Muscle layer of duodenum (tissue), 2 donors: Measurements from ENCODE around the gene ZNF273.
A peak's percentile ranks its signal among the peaks of the same experiment; 100 is the strongest.
"Not testable (repeated sequence)": the region's sequence is repeated elsewhere in the genome, so short reads cannot be mapped to it uniquely, and the experiment has no call there.

Experiments used
- H3K27ac ChIP-seq: one replicate; pipeline ENCODE4 v1.7.0; 2013; ENCODE audit warnings: mild to moderate bottlenecking, low read length
- H3K27me3 ChIP-seq: one replicate; pipeline ENCODE4 v1.7.0; 2013; ENCODE audit warnings: low read depth, mild to moderate bottlenecking, control low read depth, low read length
- H3K36me3 ChIP-seq, 2 donors: one replicate each; pipeline ENCODE4 v1.7.0; 2013; ENCODE audit warnings: low read length in 2 of 2, control low read depth in 1 of 2, mild to moderate bottlenecking in 1 of 2; ENCODE audit not compliant: insufficient read depth in 2 of 2, control insufficient read depth in 1 of 2
- H3K4me1 ChIP-seq, 2 donors: one replicate each; pipeline ENCODE4 v1.7.0; 2013; ENCODE audit warnings: low read length in 2 of 2, mild to moderate bottlenecking in 2 of 2, control low read depth in 1 of 2, moderate library complexity in 1 of 2; ENCODE audit not compliant: insufficient read depth in 2 of 2, control insufficient read depth in 1 of 2
- H3K4me3 ChIP-seq, 2 donors: one replicate each; pipeline ENCODE4 v1.7.0; 2013; ENCODE audit warnings: low read length in 2 of 2, low read depth in 1 of 2, mild to moderate bottlenecking in 1 of 2
- H3K9me3 ChIP-seq, 2 donors: one replicate each; pipeline ENCODE4 v1.7.0; 2013; ENCODE audit warnings: low read length in 2 of 2, control low read depth in 1 of 2, mild to moderate bottlenecking in 1 of 2; ENCODE audit not compliant: control insufficient read depth in 1 of 2
- donor health status: healthy.

The ZNF273 gene

GRCh38 chr7:64892666-64893309 lies 10.3 kb upstream of the ZNF273 start:
- no peaks in the 10 kb centered on the region for H3K27me3 ChIP-seq
- H3K27ac ChIP-seq: no peak overlapping the region
- no peak overlapping the region for H3K4me3 ChIP-seq
- H3K36me3 ChIP-seq: no peaks in the 10 kb centered on the region
- no peaks in the 10 kb centered on the region for H3K9me3 ChIP-seq
- H3K4me1 ChIP-seq: peaks cover 0 to 29% of the 10 kb centered on the region in 2 donors

- H3K9me3 ChIP-seq: no peaks in the 10 kb centered on the region
- no peaks in the 10 kb centered on the region for H3K27me3 ChIP-seq
- no peak overlapping the region for H3K4me3 ChIP-seq
- no peaks in the 10 kb centered on the region for H3K36me3 ChIP-seq
- H3K27ac ChIP-seq: no peak overlapping the region
- H3K4me1 ChIP-seq: peaks cover 0 to 29% of the 10 kb centered on the region in 2 donors
Observed at GRCh38 chr7:64893401-64893800, 9.7 kb upstream of the ZNF273 start.

GRCh38 chr7:64902461-64902805 lies 640 bp upstream of the ZNF273 start:
- not testable (repeated sequence) for H3K9me3 ChIP-seq, H3K36me3 ChIP-seq, H3K27ac ChIP-seq, H3K27me3 ChIP-seq
- peaks cover 0 to 17% of the 10 kb centered on the region in 2 donors for H3K4me1 ChIP-seq
- peak overlapping the region; percentile 81 to 93 for H3K4me3 ChIP-seq

- H3K9me3 ChIP-seq: no peaks in the 10 kb centered on the region
- no peaks in the 10 kb centered on the region for H3K36me3 ChIP-seq
- H3K4me1 ChIP-seq: peaks cover 0 to 17% of the 10 kb centered on the region in 2 donors
- no peaks in the 10 kb centered on the region for H3K27me3 ChIP-seq
- peak overlapping the region; percentile 81 to 93 for H3K4me3 ChIP-seq
- no peak overlapping the region for H3K27ac ChIP-seq
Observed at GRCh38 chr7:64904008-64904407, 935 bp downstream of the ZNF273 start.

- H3K27me3 ChIP-seq: no peaks in the 10 kb centered on the region
- H3K27ac ChIP-seq: no peak overlapping the region
- H3K4me1 ChIP-seq: peaks cover 0 to 17% of the 10 kb centered on the region in 2 donors
- H3K9me3 ChIP-seq: no peaks in the 10 kb centered on the region
- no peaks in the 10 kb centered on the region for H3K36me3 ChIP-seq
- H3K4me3 ChIP-seq: no peak overlapping the region
Observed at GRCh38 chr7:64905133-64905532, 2.1 kb downstream of the ZNF273 start.

GRCh38 chr7:64905547-64905946 lies 2.5 kb downstream of the ZNF273 start:
- no peaks in the 10 kb centered on the region for H3K36me3 ChIP-seq
- no peak overlapping the region for H3K27ac ChIP-seq
- H3K4me3 ChIP-seq: no peak overlapping the region
- H3K4me1 ChIP-seq: peaks cover 0 to 17% of the 10 kb centered on the region in 2 donors
- H3K27me3 ChIP-seq: no peaks in the 10 kb centered on the region
- no peaks in the 10 kb centered on the region for H3K9me3 ChIP-seq

- H3K36me3 ChIP-seq: no peaks in the 10 kb centered on the region
- no peaks in the 10 kb centered on the region for H3K9me3 ChIP-seq
- H3K27me3 ChIP-seq: no peaks in the 10 kb centered on the region
- H3K27ac ChIP-seq: no peak overlapping the region
- H3K4me1 ChIP-seq: peaks cover 0 to 13% of the 10 kb centered on the region in 2 donors
- H3K4me3 ChIP-seq: no peak overlapping the region
Observed at GRCh38 chr7:64907641-64908326, 4.7 kb downstream of the ZNF273 start.

GRCh38 chr7:64908358-64908757 lies 5.3 kb downstream of the ZNF273 start:
- Histone ChIP-seq H3K27me3 (no peaks in the 10 kb centered on the region), H3K4me1 (peaks cover 0 to 13% of the 10 kb centered on the region in 2 donors), H3K27ac (no peak overlapping the region), H3K9me3 (no peaks in the 10 kb centered on the region), H3K36me3 (no peaks in the 10 kb centered on the region), H3K4me3 (no peak overlapping the region)

GRCh38 chr7:64914557-64914956 lies 11.5 kb downstream of the ZNF273 start:
- Histone ChIP-seq H3K9me3 (no peaks in the 10 kb centered on the region), H3K4me3 (no peak overlapping the region), H3K4me1 (peaks cover 0 to 12% of the 10 kb centered on the region in 2 donors), H3K27ac (no peak overlapping the region), H3K27me3 (no peaks in the 10 kb centered on the region), H3K36me3 (peaks cover 3 to 9% of the 10 kb centered on the region in 2 donors)

- H3K9me3 ChIP-seq: not testable (repeated sequence)
Observed at GRCh38 chr7:64915301-64915700, 12.2 kb downstream of the ZNF273 start.

GRCh38 chr7:64928252-64929187 lies 25.4 kb downstream of the ZNF273 start:
- Histone ChIP-seq H3K36me3 (peaks cover 10 to 47% of the 10 kb centered on the region in 2 donors), H3K4me3 (peak overlapping the region in 1 of 2 donors; percentile 7), H3K9me3 (peaks cover 15 to 16% of the 10 kb centered on the region in 2 donors)
- H3K27me3 ChIP-seq, H3K27ac ChIP-seq, H3K4me1 ChIP-seq: not testable (repeated sequence)

More at GRCh38 chr7:64915301-64915700, 12.2 kb downstream of the ZNF273 start:
- not testable (repeated sequence) for H3K4me3 ChIP-seq, H3K27ac ChIP-seq, H3K27me3 ChIP-seq
- peaks cover 3 to 14% of the 10 kb centered on the region in 2 donors for H3K36me3 ChIP-seq
- H3K4me1 ChIP-seq: peaks cover 0 to 12% of the 10 kb centered on the region in 2 donors
